AG09309 (cell line): Measurements from ENCODE around the gene MPZL3.

ENCODE experiments used
- DNase-seq: peaks from one replicate; pipeline ENCODE4 v3.0.0-alpha.2; 2010; ENCODE audit warnings: low read depth
- H3K4me3 ChIP-seq: 2 replicates; pipeline ENCODE4 v1.5.1; 2011; ENCODE audit warnings: mild to moderate bottlenecking, low read depth, low read length, moderate library complexity; ENCODE audit not compliant: control insufficient read depth
- TF ChIP-seq, protein P1 (sequence below): IDR thresholded peaks from 2 replicates; pipeline ENCODE4 v1.5.1; 2011; ENCODE audit warnings: mild to moderate bottlenecking, low read depth, low read length, inconsistent platforms; ENCODE audit not compliant: insufficient read depth, control insufficient read depth; ENCODE audit errors: missing control alignments

MPZL3 gene

GRCh38 chr11:118259138-118259537, 7.0 kb upstream of the MPZL3 start:
- no peak for DNase-seq
- H3K4me3 ChIP-seq, result no peak overlapping the region
- TF ChIP-seq, protein P1, sequence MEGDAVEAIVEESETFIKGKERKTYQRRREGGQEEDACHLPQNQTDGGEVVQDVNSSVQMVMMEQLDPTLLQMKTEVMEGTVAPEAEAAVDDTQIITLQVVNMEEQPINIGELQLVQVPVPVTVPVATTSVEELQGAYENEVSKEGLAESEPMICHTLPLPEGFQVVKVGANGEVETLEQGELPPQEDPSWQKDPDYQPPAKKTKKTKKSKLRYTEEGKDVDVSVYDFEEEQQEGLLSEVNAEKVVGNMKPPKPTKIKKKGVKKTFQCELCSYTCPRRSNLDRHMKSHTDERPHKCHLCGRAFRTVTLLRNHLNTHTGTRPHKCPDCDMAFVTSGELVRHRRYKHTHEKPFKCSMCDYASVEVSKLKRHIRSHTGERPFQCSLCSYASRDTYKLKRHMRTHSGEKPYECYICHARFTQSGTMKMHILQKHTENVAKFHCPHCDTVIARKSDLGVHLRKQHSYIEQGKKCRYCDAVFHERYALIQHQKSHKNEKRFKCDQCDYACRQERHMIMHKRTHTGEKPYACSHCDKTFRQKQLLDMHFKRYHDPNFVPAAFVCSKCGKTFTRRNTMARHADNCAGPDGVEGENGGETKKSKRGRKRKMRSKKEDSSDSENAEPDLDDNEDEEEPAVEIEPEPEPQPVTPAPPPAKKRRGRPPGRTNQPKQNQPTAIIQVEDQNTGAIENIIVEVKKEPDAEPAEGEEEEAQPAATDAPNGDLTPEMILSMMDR, result no peak

DNA sequence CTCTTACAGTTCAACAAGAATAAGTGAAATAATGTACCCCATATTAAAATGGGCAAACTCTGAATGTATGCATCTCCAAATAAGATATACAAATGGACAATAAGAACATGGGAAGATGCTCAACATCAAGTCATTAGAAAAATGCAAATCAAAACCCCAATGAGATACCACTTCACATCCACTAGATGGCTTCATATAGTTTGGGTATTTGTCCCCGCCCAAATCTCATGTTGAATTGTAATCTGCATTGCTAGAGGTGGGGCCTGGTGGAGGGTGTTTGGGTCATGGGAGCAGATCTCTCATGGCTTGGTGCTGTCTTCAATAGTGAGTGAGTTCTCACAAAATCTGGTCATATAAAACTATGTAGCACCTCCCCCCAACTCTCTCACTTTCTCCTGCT, 6.2 kb upstream of the MPZL3 start:
- TF ChIP-seq, protein P1, result peak; percentile 14
- no peak for DNase-seq
- no peak overlapping the region for H3K4me3 ChIP-seq

DNA sequence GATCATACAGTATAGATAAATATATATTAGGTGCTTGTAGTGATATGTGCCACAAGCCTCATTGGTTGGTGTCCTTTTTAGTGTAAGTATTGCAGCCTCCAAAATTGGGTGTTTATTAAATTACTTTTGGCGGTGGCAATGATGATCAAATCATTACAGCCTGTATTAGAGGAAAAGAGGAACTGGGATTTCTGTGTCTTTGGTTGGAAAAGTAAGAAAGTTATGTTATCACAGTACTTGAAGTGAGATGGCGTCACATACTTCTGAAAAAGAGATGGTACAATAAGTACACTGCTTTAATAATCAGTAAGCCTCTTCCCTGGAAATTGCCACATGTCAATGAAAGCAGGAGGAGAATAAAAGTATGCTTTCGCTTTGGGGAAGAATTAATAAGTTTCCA, 523 bp upstream of the MPZL3 start:
- H3K4me3 ChIP-seq, result no peak overlapping the region
- DNase-seq, result no peak
- TF ChIP-seq, protein P1, result no peak

DNA sequence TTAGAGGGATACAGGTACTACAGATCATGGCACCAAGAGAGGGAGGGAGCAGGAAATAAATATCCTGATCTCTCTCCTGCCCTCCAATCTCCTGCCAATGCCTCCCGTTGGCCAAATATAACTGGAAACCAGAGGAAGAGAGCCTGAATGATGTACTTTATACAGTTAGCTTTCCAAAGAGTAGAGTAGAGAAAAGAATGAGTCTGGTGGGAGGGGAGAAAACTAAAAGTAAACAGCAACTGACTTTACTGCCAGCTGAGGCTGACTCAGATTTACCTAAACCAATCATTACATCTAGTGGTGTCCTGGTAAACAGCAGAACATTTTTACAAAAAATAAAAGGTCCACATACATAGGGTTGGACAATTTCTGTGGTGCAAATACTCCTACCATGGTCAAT, 5.1 kb downstream of the MPZL3 start:
- no peak for DNase-seq
- TF ChIP-seq, protein P1, result no peak
- H3K4me3 ChIP-seq, result no peak overlapping the region

GRCh38 chr11:118245936-118246562, 6.1 kb downstream of the MPZL3 start:
- no peak overlapping the region for H3K4me3 ChIP-seq
- no peak for DNase-seq
- TF ChIP-seq, protein P1, result no peak

DNA sequence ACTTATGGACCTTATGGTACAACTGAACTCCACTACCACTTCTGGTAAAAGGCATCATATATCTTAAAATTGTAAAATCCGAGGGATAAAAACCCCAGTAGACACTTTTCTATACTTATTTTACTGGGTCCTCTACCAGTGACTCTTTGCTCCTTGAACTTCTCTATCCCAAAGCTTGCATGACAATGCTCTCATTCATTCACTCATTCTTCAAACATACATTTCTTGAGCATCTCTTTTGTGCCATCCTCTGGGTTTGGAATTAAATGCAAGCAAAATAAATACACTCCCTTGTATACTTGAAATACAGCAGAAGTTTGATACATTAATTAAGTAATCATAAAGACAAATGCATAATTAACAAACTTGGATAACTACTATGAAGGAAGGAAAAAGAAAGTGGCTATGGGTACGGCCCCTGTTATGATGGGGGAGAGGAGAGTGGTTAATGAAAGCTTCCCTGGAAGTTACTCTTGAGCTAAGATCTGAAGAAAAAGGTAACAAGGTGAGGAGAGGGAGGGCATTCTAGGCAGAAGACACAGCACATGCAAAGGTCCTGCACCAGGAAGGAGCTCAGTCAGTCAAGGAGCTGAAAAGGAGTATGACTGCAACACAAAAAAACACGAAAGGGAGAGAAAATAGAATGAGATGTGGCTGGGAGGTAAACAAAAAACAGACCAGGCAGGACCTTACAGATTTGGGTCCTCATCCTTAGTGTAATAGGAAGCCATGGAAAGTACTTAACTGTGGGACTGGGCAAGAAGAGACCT, 8.0 kb downstream of the MPZL3 start:
- H3K4me3 ChIP-seq, result no peak overlapping the region
- DNase-seq, result no peak
- TF ChIP-seq, protein P1, result no peak
